Coronary artery (tissue), 2 donors: Measurements from ENCODE around the gene MERTK.

ENCODE experiments used
- DNase-seq: peaks from one replicate; pipeline ENCODE4 v3.0.0-alpha.2; 2017; ENCODE audit warnings: low spot score
- H3K27ac ChIP-seq, 2 donors: fragments of 200-600 bp; sonication (generic); one replicate each; pipeline ENCODE4 v1.5.1; 2016 to 2019
- H3K4me3 ChIP-seq: fragments of 200-600 bp; sonication (generic); 2 replicates; pipeline ENCODE4 v1.5.1; 2016; ENCODE audit warnings: mild to moderate bottlenecking, moderate library complexity
- CTCF ChIP-seq: fragments of 200-600 bp; sonication (generic); IDR thresholded peaks from one replicate; pipeline ENCODE4 v1.5.1; 2019; ENCODE audit warnings: antibody characterized with exemption

The MERTK gene

GRCh38 chr2:111995148-111995547 lies 96.7 kb downstream of the MERTK start:
- no peak for DNase-seq
- Histone ChIP-seq H3K27ac (no peak overlapping the region), H3K4me3 (no peak overlapping the region)
- no peak for TF ChIP-seq CTCF

DNA sequence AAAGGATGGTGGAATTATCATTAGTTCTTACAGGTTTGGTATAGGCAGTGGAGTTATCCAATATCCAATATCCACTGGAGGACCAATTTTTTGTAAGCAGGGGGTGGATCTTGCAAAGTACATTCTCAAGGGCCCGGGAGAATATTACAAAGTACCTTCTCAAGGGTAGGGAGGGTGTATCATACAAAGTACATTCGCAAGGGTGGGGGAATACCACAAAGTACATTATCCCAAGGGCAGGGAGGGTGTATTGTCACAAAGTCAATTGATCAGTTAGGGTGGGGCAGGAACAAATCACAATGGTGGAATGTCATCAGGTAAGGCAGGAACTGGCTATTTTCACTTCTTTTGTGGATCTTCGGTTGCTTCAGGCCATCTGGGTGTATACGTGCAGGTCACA lies 101.4 kb downstream of the MERTK start:
- TF ChIP-seq CTCF: no peak
- no peak overlapping the region for H3K27ac ChIP-seq
- no peak overlapping the region for H3K4me3 ChIP-seq
- DNase-seq: no peak

- Histone ChIP-seq H3K4me3 (no peak overlapping the region), H3K27ac (no peak overlapping the region)
- no peak for DNase-seq
- no peak for TF ChIP-seq CTCF
These were observed 102.2 kb downstream of the MERTK start for GRCh38 chr2:112000399-112001135.

DNA sequence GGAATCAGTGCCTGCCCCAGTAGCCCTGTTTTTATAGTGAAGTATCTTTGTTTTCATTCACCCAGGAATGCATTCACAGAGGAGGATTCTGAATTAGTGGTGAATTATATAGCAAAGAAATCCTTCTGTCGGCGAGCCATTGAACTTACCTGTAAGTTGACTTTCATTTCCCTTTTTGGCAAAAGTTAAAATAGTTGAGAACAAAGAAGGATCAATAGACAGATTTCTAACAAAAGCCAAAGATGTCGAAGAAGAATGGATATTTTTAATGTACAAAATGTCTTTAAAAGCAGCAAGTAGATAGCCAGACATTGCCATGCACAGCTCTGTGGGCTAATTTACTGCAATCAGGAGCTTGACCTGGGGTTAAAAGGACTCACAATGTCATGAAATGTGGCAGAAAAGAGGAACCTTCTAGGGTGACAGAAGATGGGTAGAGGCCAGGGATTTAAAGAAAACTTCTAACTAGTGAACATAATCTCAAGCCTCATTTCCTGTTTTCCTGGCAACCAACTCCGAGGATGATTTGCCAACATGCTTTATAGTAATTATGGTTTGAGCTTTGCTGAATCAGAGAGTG lies 102.8 kb downstream of the MERTK start:
- no peak for TF ChIP-seq CTCF
- Histone ChIP-seq H3K27ac (no peak overlapping the region), H3K4me3 (no peak overlapping the region)
- no peak for DNase-seq

- TF ChIP-seq CTCF: no peak
- no peak overlapping the region for H3K4me3 ChIP-seq
- no peak for DNase-seq
- H3K27ac ChIP-seq: no peak overlapping the region
These were observed 103.5 kb downstream of the MERTK start for GRCh38 chr2:112001942-112002341.

DNA sequence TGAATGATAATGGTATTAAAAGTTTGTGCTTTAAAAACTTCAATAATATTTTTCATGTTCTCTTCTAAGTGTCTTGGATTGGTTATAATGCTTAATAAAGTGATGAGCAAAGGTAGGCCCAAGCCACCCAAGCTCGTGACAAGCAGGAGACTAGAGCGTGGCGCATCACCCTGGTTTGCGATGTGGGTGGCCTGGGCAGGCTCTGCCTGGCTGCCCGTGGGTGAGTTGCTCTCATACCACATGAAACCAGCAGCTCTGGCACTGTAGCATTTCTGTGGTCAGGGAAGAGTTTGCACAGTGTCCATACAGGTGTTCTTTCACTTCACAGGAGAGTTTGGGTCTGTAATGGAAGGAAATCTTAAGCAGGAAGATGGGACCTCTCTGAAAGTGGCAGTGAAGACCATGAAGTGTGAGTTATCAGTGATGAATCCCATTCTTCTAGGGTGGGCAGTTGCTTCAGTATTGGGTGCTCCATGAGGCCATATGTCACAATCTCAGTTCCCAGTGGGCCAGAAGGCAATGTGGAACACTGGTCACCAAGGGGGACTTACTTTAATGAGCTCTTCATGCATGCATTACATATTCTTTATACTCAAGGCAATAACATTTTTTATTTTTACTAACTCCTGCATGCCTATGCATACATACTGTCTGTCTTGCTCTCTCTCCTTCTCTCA lies 105.3 kb downstream of the MERTK start:
- Histone ChIP-seq H3K27ac (peak overlapping the region in 1 of 2 donors; percentile 50), H3K4me3 (no peak overlapping the region)
- no peak for TF ChIP-seq CTCF
- no peak for DNase-seq
